OCI-M1 (cell line): Measurements from ENCODE around the gene JAG2.

Source experiments
- DNase-seq: peaks from one replicate; lab custom pipeline; 2025; lab: John Stamatoyannopoulos, UW

JAG2 gene

GRCh38 chr14:105138551-105139111 lies 29.9 kb downstream of the JAG2 start:
- no peak for DNase-seq

GRCh38 chr14:105138021-105138541 lies 30.5 kb downstream of the JAG2 start:
- no peak for DNase-seq

- no peak for DNase-seq
Observed at GRCh38 chr14:105137481-105138020, 31.0 kb downstream of the JAG2 start.

GRCh38 chr14:105136401-105137322 lies 31.9 kb downstream of the JAG2 start:
- no peak for DNase-seq

GRCh38 chr14:105135700-105136395 lies 32.7 kb downstream of the JAG2 start:
- no peak for DNase-seq

GRCh38 chr14:105132921-105133654 lies 35.5 kb downstream of the JAG2 start:
- no peak for DNase-seq

- DNase-seq, result no peak
Observed at GRCh38 chr14:105131241-105131640, 37.3 kb downstream of the JAG2 start.

GRCh38 chr14:105128059-105128458 lies 40.5 kb downstream of the JAG2 start:
- no peak for DNase-seq

GRCh38 chr14:105126981-105127329 lies 41.6 kb downstream of the JAG2 start:
- no peak for DNase-seq

GRCh38 chr14:105126126-105126980 lies 42.2 kb downstream of the JAG2 start:
- DNase-seq, result no peak

- no peak for DNase-seq
Observed at GRCh38 chr14:105124823-105125222, 43.8 kb downstream of the JAG2 start.

GRCh38 chr14:105123981-105124765 lies 44.4 kb downstream of the JAG2 start:
- no peak for DNase-seq

- DNase-seq, result no peak
Observed at GRCh38 chr14:105123064-105123665, 45.4 kb downstream of the JAG2 start.

- no peak for DNase-seq
Observed at GRCh38 chr14:105120056-105120455, 48.5 kb downstream of the JAG2 start.

GRCh38 chr14:105119408-105120025 lies 49.1 kb downstream of the JAG2 start:
- DNase-seq, result no peak

GRCh38 chr14:105118646-105119407 lies 49.7 kb downstream of the JAG2 start:
- no peak for DNase-seq

- no peak for DNase-seq
Observed at GRCh38 chr14:105117710-105118385, 50.7 kb downstream of the JAG2 start.

- no peak for DNase-seq
Observed at GRCh38 chr14:105117257-105117646, 51.3 kb downstream of the JAG2 start.
